BE2C (cell line): ENCODE measurements around the gene SRR.

Source experiments
- DNase-seq: peaks from one replicate; pipeline ENCODE4 v3.0.0-alpha.2; 2020
- H3K27me3 ChIP-seq: fragments of 250-450 bp; sonication (Bioruptor Pico); 2 replicates; pipeline ENCODE4 v1.5.1; 2020; ENCODE audit warnings: mild to moderate bottlenecking
- H3K36me3 ChIP-seq: fragments of 250-450 bp; sonication (Bioruptor Pico); 2 replicates; pipeline ENCODE4 v1.5.1; 2020; ENCODE audit warnings: mild to moderate bottlenecking
- H3K4me1 ChIP-seq: fragments of 250-450 bp; sonication (Bioruptor Pico); 2 replicates; pipeline ENCODE4 v1.5.1; 2020
- H3K4me3 ChIP-seq: 2 replicates; pipeline ENCODE4 v1.5.1; 2011; ENCODE audit warnings: low read depth, low read length
- H3K9me3 ChIP-seq: fragments of 250-450 bp; sonication (Bioruptor Pico); 2 replicates; pipeline ENCODE4 v1.5.1; 2020
- TF ChIP-seq, protein P1 (sequence below): IDR thresholded peaks from 2 replicates; pipeline ENCODE4 v1.5.1; 2012; ENCODE audit warnings: mild to moderate bottlenecking, low read depth, low read length

SRR gene

GRCh38 chr17:2289878-2290478 is 13.8 kb upstream of the SRR start:
- TF ChIP-seq, protein P1, sequence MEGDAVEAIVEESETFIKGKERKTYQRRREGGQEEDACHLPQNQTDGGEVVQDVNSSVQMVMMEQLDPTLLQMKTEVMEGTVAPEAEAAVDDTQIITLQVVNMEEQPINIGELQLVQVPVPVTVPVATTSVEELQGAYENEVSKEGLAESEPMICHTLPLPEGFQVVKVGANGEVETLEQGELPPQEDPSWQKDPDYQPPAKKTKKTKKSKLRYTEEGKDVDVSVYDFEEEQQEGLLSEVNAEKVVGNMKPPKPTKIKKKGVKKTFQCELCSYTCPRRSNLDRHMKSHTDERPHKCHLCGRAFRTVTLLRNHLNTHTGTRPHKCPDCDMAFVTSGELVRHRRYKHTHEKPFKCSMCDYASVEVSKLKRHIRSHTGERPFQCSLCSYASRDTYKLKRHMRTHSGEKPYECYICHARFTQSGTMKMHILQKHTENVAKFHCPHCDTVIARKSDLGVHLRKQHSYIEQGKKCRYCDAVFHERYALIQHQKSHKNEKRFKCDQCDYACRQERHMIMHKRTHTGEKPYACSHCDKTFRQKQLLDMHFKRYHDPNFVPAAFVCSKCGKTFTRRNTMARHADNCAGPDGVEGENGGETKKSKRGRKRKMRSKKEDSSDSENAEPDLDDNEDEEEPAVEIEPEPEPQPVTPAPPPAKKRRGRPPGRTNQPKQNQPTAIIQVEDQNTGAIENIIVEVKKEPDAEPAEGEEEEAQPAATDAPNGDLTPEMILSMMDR: no peak
- Histone ChIP-seq H3K36me3 (peaks cover 2% of the 10 kb centered on the region; the same call in 1 of the 2 replicates), H3K4me3 (no peak overlapping the region), H3K4me1 (no peaks in the 10 kb centered on the region), H3K9me3 (no peaks in the 10 kb centered on the region), H3K27me3 (no peaks in the 10 kb centered on the region)
- no peak for DNase-seq

DNA sequence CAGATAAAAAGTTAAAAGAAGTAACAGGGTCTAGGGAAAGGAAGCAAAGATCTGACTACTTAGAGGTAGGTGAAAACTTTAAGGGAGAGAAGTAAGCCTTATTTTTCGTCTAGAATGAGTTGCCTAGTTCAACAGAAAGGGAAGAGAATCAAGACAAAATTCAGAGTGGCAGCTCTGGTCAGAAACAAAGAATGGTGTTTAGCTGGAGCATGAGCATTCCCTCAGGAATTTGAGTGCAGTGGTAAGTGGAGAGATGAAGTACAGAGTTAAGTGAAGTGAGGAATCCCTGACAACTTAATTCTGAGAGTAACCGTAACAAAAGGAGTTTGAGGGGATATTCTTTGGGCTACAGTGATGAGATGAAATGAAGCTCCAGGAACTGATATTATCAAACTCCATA is 11.7 kb upstream of the SRR start:
- H3K4me1 ChIP-seq: no peaks in the 10 kb centered on the region
- H3K27me3 ChIP-seq: no peaks in the 10 kb centered on the region
- peaks cover 5% of the 10 kb centered on the region for H3K36me3 ChIP-seq
- DNase-seq: no peak
- no peaks in the 10 kb centered on the region for H3K9me3 ChIP-seq
- TF ChIP-seq, protein P1: no peak
- H3K4me3 ChIP-seq: no peak overlapping the region

- TF ChIP-seq, protein P1: no peak
- no peak overlapping the region for H3K4me3 ChIP-seq
- no peaks in the 10 kb centered on the region for H3K27me3 ChIP-seq
- H3K4me1 ChIP-seq: no peaks in the 10 kb centered on the region
- H3K36me3 ChIP-seq: peaks cover 3% of the 10 kb centered on the region; the same call in 1 of the 2 replicates
- no peaks in the 10 kb centered on the region for H3K9me3 ChIP-seq
- DNase-seq: no peak
These were observed 8.2 kb upstream of the SRR start for GRCh38 chr17:2295575-2295974.

DNA sequence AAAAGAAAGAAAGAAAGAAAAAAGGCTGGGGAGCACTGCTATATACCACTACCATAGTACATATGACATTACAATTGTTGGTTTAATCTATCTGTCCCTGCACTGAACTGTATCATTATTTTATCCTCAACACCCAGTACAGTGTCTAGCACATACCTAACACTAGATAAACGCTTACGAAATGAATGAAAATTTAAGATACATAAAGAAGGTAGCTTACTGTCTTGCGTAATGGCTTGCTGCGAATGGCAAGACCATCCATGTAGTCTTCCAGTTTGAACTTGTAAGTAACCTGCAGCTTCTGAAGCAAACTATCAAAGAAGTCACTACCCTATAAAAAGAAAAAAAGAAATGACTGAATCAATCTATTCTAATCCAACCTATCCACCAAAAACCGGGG is 6.7 kb upstream of the SRR start:
- TF ChIP-seq, protein P1: no peak
- no peaks in the 10 kb centered on the region for H3K4me1 ChIP-seq
- no peaks in the 10 kb centered on the region for H3K9me3 ChIP-seq
- DNase-seq: no peak
- peaks cover 3% of the 10 kb centered on the region; the same call in 1 of the 2 replicates for H3K36me3 ChIP-seq
- no peak overlapping the region for H3K4me3 ChIP-seq
- H3K27me3 ChIP-seq: no peaks in the 10 kb centered on the region

- DNase-seq: no peak
- Histone ChIP-seq H3K4me3 (no peak overlapping the region), H3K36me3 (peaks cover 3% of the 10 kb centered on the region; the same call in 1 of the 2 replicates), H3K4me1 (no peaks in the 10 kb centered on the region), H3K27me3 (no peaks in the 10 kb centered on the region), H3K9me3 (no peaks in the 10 kb centered on the region)
- TF ChIP-seq, protein P1: no peak
These were observed 4.6 kb upstream of the SRR start for GRCh38 chr17:2299136-2299535.

DNA sequence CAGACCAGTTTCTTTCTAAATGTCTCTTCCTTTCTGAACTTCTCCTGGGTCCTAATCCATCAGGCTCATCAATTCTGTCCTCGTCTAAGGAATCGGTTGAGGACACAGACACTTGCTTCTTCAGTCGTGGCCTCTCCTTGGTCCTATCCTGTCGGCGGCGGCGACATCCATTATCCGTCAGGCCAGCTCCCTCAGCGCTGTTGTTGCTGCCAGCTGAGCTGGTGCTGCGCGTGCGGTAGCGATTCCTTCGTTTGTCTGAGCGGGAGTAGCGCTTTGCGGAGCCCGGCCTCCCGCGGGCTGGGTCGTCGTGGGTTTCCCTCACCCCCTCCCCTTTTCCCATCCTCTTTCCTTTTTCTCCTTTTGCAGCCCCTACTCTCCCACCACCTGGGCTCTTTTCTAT is 4.0 kb upstream of the SRR start:
- Histone ChIP-seq H3K36me3 (peaks cover 3% of the 10 kb centered on the region; the same call in 1 of the 2 replicates), H3K4me3 (no peak overlapping the region), H3K4me1 (no peaks in the 10 kb centered on the region), H3K9me3 (no peaks in the 10 kb centered on the region), H3K27me3 (no peaks in the 10 kb centered on the region)
- TF ChIP-seq, protein P1: no peak
- no peak for DNase-seq
